AG08395 (cell line): Measurements from ENCODE around the gene MSI2.

Source experiments
- DNase-seq: peaks from one replicate; pipeline ENCODE4 v3.0.0; 2012; ENCODE audit warnings: mixed read lengths, low spot score

MSI2 gene

GRCh38 chr17:57461082-57461481, 204.8 kb downstream of the MSI2 start:
- no peak for DNase-seq

GRCh38 chr17:57462007-57462579, 205.8 kb downstream of the MSI2 start:
- no peak for DNase-seq

GRCh38 chr17:57463103-57463885, 207.0 kb downstream of the MSI2 start:
- peak; percentile 78 for DNase-seq

- no peak for DNase-seq
Measured at GRCh38 chr17:57464191-57464864, 208.0 kb downstream of the MSI2 start.

DNA sequence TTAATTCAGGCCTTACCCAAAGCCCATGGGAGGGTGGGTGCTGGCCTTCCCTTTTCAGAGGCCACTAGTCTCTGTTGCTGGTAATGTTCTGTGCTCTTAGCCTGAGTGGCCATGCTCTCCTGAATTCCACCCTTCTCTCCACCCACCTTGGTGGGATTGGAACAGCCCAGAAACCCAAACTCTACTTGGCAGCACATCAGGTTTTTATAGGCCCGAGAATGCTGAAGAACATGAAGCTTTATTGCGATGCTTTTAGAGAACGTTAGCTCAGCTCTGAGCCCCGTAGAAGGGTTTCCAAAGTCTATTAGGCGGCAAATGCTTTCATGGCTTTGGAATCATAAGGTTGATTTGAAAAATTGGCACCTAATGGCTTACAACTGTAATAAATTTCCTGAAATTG, 209.3 kb downstream of the MSI2 start:
- DNase-seq = no peak

DNA sequence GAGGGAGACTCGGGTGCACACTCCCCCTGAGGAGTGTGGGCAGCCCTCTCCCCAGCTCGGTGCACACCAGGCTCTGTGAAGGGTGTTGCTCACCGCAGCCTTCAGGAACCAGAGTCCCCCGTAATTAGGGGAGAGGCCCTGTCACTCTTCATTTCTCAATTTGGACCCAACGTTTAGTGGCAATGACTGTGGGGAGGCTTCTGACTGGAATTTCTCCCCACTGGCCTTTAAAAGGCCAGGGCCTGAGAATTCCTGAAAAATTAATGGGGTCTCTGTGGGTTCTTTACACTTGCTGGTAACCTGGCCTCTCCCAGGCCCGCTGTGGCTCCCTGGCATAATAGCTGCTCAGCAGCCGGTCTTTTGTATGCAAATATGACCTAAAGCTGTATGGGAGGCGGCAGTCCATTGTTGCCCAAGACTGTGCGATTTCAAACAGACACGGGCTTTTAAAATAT, 209.7 kb downstream of the MSI2 start:
- no peak for DNase-seq

- DNase-seq = no peak
Measured at GRCh38 chr17:57466521-57466920, 210.2 kb downstream of the MSI2 start.

- no peak for DNase-seq
Measured at GRCh38 chr17:57467226-57467625, 210.9 kb downstream of the MSI2 start.

DNA sequence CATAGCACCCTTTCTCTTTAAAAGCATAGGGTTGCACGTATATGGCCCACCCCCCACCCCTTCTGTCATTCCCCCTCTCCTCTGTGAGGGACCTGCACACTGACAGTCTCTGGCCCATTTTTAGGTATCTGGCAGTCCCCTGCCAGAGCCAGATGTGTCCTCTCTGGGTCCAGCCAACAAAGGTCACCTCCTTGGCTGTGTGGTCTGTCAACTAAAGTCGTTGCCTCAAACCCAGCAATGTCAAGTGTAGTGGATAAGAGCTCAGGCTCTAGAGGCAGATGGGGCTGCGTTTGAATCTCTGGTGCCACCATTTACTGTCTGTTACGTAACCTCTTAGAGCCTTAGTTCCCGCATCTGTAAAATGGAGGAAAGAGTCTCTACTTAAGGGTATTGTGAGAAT, 211.5 kb downstream of the MSI2 start:
- DNase-seq = no peak

DNA sequence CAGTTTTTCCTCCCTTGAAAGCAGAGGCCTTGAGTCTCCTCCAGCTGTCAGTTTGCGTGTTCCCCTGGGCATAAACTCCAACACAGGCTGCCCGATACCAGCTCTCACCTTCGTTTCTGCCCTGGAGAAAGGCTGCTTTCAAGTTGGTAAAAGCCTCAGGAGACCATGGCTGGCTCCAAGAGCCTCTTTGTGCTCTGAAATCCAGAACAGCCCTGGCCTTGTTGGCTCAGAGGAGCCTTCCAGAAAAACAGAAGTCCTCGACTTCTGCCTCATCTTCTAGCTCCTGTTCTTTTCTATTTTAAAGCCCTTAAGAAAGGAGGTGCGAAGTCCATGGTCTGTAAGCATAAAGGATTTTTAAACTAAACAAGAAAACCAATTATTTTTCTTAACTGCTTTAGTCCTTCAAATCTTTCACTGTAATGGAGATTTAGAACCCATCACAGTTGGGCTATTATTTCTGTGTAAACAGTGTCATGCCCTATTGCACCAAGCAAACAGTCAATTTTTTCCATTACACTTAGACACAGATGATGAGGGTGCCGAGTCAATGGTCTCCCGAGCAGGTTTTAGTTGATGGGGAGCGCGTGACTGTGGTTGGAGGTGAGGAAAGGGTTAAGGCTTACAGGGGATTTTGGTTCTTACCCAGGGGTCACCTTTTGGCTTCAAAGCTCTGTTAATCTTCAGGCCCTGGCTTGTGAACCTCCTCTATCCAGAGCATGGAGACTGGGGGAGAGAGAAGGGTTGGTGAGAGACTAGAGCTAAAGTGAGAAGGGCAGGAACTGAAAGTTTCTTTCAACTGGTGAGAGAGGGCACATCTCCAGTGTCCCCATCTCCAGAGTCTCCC, 212.8 kb downstream of the MSI2 start:
- no peak for DNase-seq

- DNase-seq = no peak
Measured at GRCh38 chr17:57470906-57471305, 214.6 kb downstream of the MSI2 start.

DNA sequence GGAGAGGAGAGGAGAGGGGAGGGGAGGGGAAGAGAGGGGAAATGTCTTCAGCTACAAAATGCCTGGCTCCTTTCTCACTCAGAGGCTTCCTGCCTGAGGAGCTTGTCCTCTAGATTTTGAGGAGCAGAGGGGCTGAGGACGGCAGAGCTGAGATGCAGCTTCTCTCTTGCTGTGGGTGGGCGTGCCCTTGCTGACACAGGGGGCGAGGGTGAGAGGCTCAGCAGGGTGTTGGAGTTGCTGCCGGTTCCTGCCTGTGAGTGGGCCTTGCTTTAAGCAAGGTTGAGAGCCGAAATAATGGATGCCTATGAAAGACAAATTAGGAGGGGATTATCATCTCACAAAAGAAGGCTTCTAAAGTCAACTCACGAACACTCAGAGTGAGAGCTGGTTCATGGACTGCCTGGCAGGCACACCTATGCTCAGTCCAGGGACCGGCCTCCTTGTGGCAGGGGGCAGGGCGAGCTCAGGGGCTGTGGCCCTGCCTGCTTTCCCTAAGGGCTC, 215.6 kb downstream of the MSI2 start:
- no peak for DNase-seq

DNA sequence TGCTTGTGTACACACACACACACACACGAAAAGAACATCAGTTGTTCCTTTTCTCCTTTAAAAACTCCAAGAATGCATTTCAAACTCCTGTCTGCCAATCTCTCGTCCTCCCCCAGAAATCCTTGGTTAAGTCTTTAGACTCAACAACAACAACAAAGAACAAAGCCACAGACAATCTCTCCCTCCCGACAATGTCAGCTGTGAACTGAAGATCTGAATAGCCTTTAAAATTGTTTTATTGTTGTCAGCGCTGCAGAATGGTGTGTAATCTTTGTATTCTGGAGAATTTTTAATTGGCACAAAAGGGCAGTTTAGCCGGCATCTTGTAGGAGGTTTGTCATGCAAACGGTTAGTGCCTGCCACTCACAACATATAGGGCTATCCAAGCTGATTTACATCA, 219.5 kb downstream of the MSI2 start:
- DNase-seq = no peak

DNA sequence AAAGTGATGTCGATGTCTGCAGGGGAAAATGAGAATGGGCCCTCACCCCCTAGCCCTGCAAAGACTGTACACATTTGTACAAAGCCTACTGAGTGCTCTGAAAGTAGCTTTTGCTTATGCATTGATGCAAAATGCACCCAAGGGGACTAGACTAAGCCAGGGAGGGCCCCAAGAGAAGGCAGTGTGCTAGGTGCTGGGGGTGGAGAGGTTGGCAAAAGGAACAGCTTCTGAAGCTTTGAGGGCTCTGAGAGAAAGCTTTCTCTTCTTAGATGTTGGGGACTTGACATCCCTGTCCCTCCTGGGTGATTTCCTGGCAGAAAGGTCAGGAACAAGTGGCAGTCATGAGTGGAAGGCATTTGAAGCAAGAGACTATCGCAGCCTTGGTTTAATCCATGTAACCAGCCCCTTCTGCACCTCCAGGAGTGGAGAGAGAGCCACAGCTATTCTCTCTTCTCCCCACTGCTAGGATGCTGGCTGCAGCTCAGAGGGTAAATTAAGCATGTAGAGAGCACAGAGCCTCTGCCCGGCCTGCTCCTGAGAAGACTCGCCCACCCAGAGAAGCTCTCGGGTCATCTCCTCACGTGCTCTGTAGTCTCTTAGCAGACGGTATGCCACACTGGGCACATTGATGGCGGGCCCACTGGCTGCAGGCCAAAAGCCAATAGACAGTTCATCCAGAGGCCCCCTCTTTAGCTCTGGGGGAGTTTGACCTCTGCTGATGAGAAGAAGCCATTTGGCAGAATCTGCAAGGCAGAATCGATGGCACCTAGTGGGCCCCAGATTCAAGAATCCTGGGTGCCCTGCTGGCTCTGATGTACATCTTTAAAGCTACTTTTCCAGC, 221.4 kb downstream of the MSI2 start:
- DNase-seq = no peak

- no peak for DNase-seq
Measured at GRCh38 chr17:57478478-57479250, 222.3 kb downstream of the MSI2 start.

GRCh38 chr17:57480438-57481196, 224.3 kb downstream of the MSI2 start:
- DNase-seq = peak; percentile 53

DNA sequence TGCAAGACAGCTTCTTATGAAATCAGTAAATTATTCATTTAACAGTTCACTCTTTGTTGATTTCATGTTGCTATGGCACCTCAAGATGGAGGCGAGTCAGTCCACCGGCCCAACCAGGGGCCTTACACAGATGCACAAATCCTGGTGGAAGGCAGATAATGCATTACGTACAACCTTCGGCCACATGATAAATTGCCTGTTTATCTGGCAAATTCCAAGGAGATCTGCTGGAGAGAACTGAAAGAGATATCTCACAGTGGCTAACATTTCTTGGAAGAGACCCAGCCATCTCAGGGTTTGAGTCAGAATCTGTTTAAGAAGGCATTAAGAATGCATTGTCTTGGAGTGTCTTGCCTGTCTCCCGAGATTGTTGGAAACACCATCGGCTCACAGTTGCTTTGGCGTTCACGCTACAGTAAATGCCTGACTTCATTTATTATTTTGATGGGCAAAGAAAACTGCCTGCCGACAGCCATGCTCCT, 225.6 kb downstream of the MSI2 start:
- peak; percentile 84 for DNase-seq

DNA sequence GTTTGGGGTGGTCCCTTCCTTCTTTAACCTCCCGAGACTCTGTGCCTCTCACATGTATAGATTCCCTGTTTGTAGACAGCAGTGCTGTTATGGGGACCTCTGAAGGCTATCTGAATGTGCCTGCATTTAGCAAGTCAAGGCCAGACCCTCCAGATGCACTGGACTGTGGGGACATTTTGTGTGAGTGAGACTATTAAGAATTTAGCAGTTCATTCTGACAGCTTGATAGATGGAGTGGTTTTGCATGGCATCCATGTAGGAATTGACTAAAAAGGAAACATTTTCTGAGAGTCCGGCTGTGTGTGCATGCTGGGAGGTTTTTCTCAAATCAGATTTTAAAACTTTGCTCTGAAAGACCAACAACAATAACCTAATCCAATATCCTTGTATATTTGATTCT, 226.3 kb downstream of the MSI2 start:
- DNase-seq = peak; percentile 26

- DNase-seq = peak; percentile 75
Measured at GRCh38 chr17:57484081-57484666, 227.9 kb downstream of the MSI2 start.
